IMR-90 (cell line): Measurements from ENCODE around the gene SKIC8. TPM values are rescaled to one million over a fixed set of nuclear protein-coding genes. Genes with fewer than 3 reads are reported as not detected.

Source experiments
- ATAC-seq: fragments of 200-7000 bp; cut with Tn5 transposase; 2 replicates; pipeline ENCODE4 v1.9.1; 2020; ENCODE audit warnings: low read depth, mild to moderate bottlenecking, moderate library complexity
- BruUV-seq: library from RNA; stranded (reverse); fragments of 400-500 nt; replicated peaks from 2 replicates; lab custom pipeline; 2021; lab: Mats Ljungman, UMichigan
- CTCF ChIA-PET: fragments of 300-600 bp; formaldehyde crosslinking; extraction: SDS; loops from one replicate; lab custom pipeline; 2021; ENCODE audit warnings: antibody characterized with exemption; lab: Yijun Ruan, JAX
- POLR2A ChIA-PET: fragments of 300-600 bp; sonication (Branson Sonifier 250); formaldehyde crosslinking; loops from one replicate; lab custom pipeline; 2022; ENCODE audit warnings: antibody characterized with exemption; ENCODE audit not compliant: unreplicated experiment; lab: Charles Lee
- DNase-seq: peaks from one replicate; pipeline ENCODE4 v3.0.0; 2013
- H2AFZ ChIP-seq: replicated peaks from 2 replicates; pipeline ENCODE3; 2013; ENCODE audit warnings: low read length, mild to moderate bottlenecking; ENCODE audit not compliant: poor library complexity
- H2AK5ac ChIP-seq: 2 replicates; pipeline ENCODE4 v1.6.1; 2013; ENCODE audit warnings: low read depth, low read length, inconsistent platforms
- H2AK9ac ChIP-seq: replicated peaks from 2 replicates; pipeline ENCODE3; 2013; ENCODE audit warnings: mild to moderate bottlenecking, low read depth, low read length, moderate library complexity; ENCODE audit not compliant: poor library complexity
- H2BK120ac ChIP-seq: 2 replicates; pipeline ENCODE4 v1.6.1; 2013; ENCODE audit warnings: low read depth, low read length, inconsistent platforms
- H2BK15ac ChIP-seq: 3 replicates; pipeline ENCODE4 v1.6.1; 2013; ENCODE audit warnings: low read depth, low read length, inconsistent platforms
- H2BK20ac ChIP-seq: 2 replicates; pipeline ENCODE4 v1.6.1; 2013; ENCODE audit warnings: low read depth, mild to moderate bottlenecking, inconsistent platforms, low read length, moderate library complexity
- H2BK5ac ChIP-seq: 2 replicates; pipeline ENCODE4 v1.6.1; 2013; ENCODE audit warnings: mild to moderate bottlenecking, low read depth, low read length, inconsistent platforms; ENCODE audit not compliant: poor library complexity, severe bottlenecking
- H3K14ac ChIP-seq: replicated peaks from 2 replicates; pipeline ENCODE4 v1.6.1; 2013; ENCODE audit warnings: low read depth, low read length, inconsistent platforms
- H3K18ac ChIP-seq: 2 replicates; pipeline ENCODE4 v1.6.1; 2013; ENCODE audit warnings: low read depth, low read length, control low read depth
- H3K23ac ChIP-seq: 2 replicates; pipeline ENCODE4 v1.6.1; 2013; ENCODE audit warnings: low read depth, low read length, inconsistent platforms
- H3K27ac ChIP-seq: 2 replicates; pipeline ENCODE4 v1.5.1; 2013; ENCODE audit warnings: mild to moderate bottlenecking, control low read depth, low read length; ENCODE audit not compliant: insufficient read depth
- H3K27me3 ChIP-seq: 2 replicates; pipeline ENCODE4 v1.6.1; 2013; ENCODE audit warnings: low read length; ENCODE audit not compliant: control insufficient read depth, insufficient read depth
- H3K36me3 ChIP-seq: 2 replicates; pipeline ENCODE4 v1.6.1; 2013; ENCODE audit warnings: low read length, mixed read lengths; ENCODE audit not compliant: control insufficient read depth, insufficient read depth
- H3K4ac ChIP-seq: 2 replicates; pipeline ENCODE4 v1.6.1; 2013; ENCODE audit warnings: low read depth, low read length, inconsistent platforms
- H3K4me1 ChIP-seq: 2 replicates; pipeline ENCODE4 v1.6.1; 2013; ENCODE audit warnings: low read length, mixed read lengths; ENCODE audit not compliant: control insufficient read depth, insufficient read depth
- H3K4me2 ChIP-seq: 2 replicates; pipeline ENCODE4 v1.6.1; 2013; ENCODE audit warnings: low read depth, mild to moderate bottlenecking, control low read depth, low read length, moderate library complexity
- H3K4me3 ChIP-seq: 2 replicates; pipeline ENCODE4 v1.5.1; 2013; ENCODE audit warnings: low read depth, mild to moderate bottlenecking, control low read depth, low read length, moderate library complexity; ENCODE audit not compliant: insufficient read depth
- H3K56ac ChIP-seq: 2 replicates; pipeline ENCODE4 v1.6.1; 2013; ENCODE audit warnings: low read length, inconsistent platforms; ENCODE audit not compliant: insufficient read depth; ENCODE audit errors: extremely low read depth
- H3K79me1 ChIP-seq, 2 experiments: 2 replicates each; pipeline ENCODE4 v1.6.1; 2013; ENCODE audit warnings: low read length in 2 of 2, inconsistent platforms in 1 of 2, low read depth in 1 of 2
- H3K9ac ChIP-seq: 2 replicates; pipeline ENCODE4 v1.6.1; 2013; ENCODE audit warnings: low read depth, low read length, control low read depth
- H3K9me1 ChIP-seq: 2 replicates; pipeline ENCODE4 v1.6.1; 2013; ENCODE audit warnings: low read length, inconsistent platforms; ENCODE audit not compliant: insufficient read depth
- H3K9me3 ChIP-seq: 2 replicates; pipeline ENCODE4 v1.6.1; 2013; ENCODE audit warnings: low read length; ENCODE audit not compliant: control insufficient read depth, insufficient read depth
- H4K20me1 ChIP-seq: 2 replicates; pipeline ENCODE4 v1.6.1; 2013; ENCODE audit warnings: low read length, inconsistent platforms; ENCODE audit not compliant: insufficient read depth
- H4K5ac ChIP-seq: 2 replicates; pipeline ENCODE4 v1.6.1; 2013; ENCODE audit warnings: mild to moderate bottlenecking, low read depth, low read length, control low read depth
- H4K8ac ChIP-seq, 2 experiments: 2 replicates each; pipeline ENCODE4 v1.6.1; 2013; ENCODE audit warnings: low read depth in 2 of 2, low read length in 2 of 2, control low read depth in 1 of 2, inconsistent platforms in 1 of 2
- H4K91ac ChIP-seq: 2 replicates; pipeline ENCODE4 v1.6.1; 2013; ENCODE audit warnings: low read depth, low read length, inconsistent platforms; ENCODE audit not compliant: insufficient read depth
- CEBPB ChIP-seq: IDR thresholded peaks from 2 replicates; pipeline ENCODE4 v1.6.1; 2012; ENCODE audit warnings: low read depth, low read length, improper control_type of control experiment
- CHD1 ChIP-seq: IDR thresholded peaks from 2 replicates; pipeline ENCODE4 v1.6.1; 2012; ENCODE audit warnings: low read depth, low read length, improper control_type of control experiment
- MAFK ChIP-seq: IDR thresholded peaks from 2 replicates; pipeline ENCODE4 v1.6.1; 2012; ENCODE audit warnings: low read depth, low read length, improper control_type of control experiment
- MAZ ChIP-seq: IDR thresholded peaks from 2 replicates; pipeline ENCODE4 v1.6.1; 2012; ENCODE audit warnings: low read depth, mild to moderate bottlenecking, low read length, improper control_type of control experiment, moderate library complexity, borderline replicate concordance
- MXI1 ChIP-seq: IDR thresholded peaks from 2 replicates; pipeline ENCODE4 v1.6.1; 2012; ENCODE audit warnings: low read depth, mild to moderate bottlenecking, low read length, moderate library complexity, borderline replicate concordance
- NFE2L2 ChIP-seq: fragments of 150-350 bp; IDR thresholded peaks from 2 replicates; pipeline ENCODE4 v1.6.1; 2016; ENCODE audit warnings: low read depth, mild to moderate bottlenecking, low read length
- POLR2A ChIP-seq: IDR thresholded peaks from 2 replicates; pipeline ENCODE4 v1.6.1; 2012; ENCODE audit warnings: mild to moderate bottlenecking, low read depth, low read length
- RAD21 ChIP-seq: IDR thresholded peaks from 2 replicates; pipeline ENCODE4 v1.6.1; 2012; ENCODE audit warnings: low read length, improper control_type of control experiment
- RCOR1 ChIP-seq: IDR thresholded peaks from 2 replicates; pipeline ENCODE4 v1.6.1; 2012; ENCODE audit warnings: mild to moderate bottlenecking, low read length, improper control_type of control experiment; ENCODE audit not compliant: insufficient replicate concordance
- RFX5 ChIP-seq: IDR thresholded peaks from 2 replicates; pipeline ENCODE4 v1.8.0; 2012; ENCODE audit warnings: low read depth, mild to moderate bottlenecking, low read length, moderate library complexity
- SMC3 ChIP-seq: fragments of 150-350 bp; IDR thresholded peaks from 2 replicates; pipeline ENCODE4 v1.6.1; 2016; ENCODE audit warnings: low read depth, mild to moderate bottlenecking, antibody characterized with exemption, low read length, moderate library complexity
- WGBS, 2 experiments: methylation state at CpG; one replicate each; pipeline versions ENCODE4 v1.1.5 to v1.1.7; 2013; ENCODE audit warnings: missing lambda C conversion rate in 2 of 2; ENCODE audit not compliant: insufficient read length in 1 of 2; ENCODE audit errors: extremely low coverage in 2 of 2; 5-methylcytosine and 5-hydroxymethylcytosine counted together
- dilution Hi-C: fragments of 300-500 bp; cut with HindIII; formaldehyde crosslinking; loops from one replicate; pipeline ENCODE4 v1.14.3; 2018; ENCODE audit warnings: low sequenced_read_pairs; ENCODE audit not compliant: unreplicated experiment
- in situ Hi-C: fragments of 300-500 bp; cut with MboI; formaldehyde crosslinking; loops from 3 replicates; pipeline ENCODE4 v1.14.3; 2019; ENCODE audit warnings: low sequenced_read_pairs, inconsistent platforms, mixed read lengths
- intact Hi-C: fragments of 100-400 bp; cut with micrococcal nuclease; formaldehyde crosslinking; loops from 2 replicates; pipeline ENCODE4 v1.10.0; 2022
- polyA plus RNA-seq, 3 experiments: library from polyadenylated mRNA; depleted of rRNA; stranded (reverse); fragments of >200 nt; gene quantifications; 2 replicates each; pipeline ENCODE4 v1.2.3, GENCODE V29; 2012; ENCODE audit warnings: low replicate concordance in 1 of 3
- total RNA-seq: library from RNA; depleted of rRNA; stranded (reverse); fragments of >200 nt; gene quantifications from 2 replicates; pipeline ENCODE4 v1.2.3, GENCODE V29; 2012
- TF ChIP-seq, protein P1 (sequence below): fragments of 150-350 bp; IDR thresholded peaks from 2 replicates; pipeline ENCODE4 v1.6.1; 2016; ENCODE audit warnings: low read depth, mild to moderate bottlenecking, low read length, moderate library complexity, borderline replicate concordance
- TF ChIP-seq, protein P2 (sequence below): fragments of 150-350 bp; IDR thresholded peaks from 2 replicates; pipeline ENCODE4 v1.6.1; 2017; ENCODE audit warnings: mild to moderate bottlenecking, antibody characterized with exemption, low read length, low read depth
- TF ChIP-seq, protein P3 (sequence below): conservative IDR thresholded peaks from 2 replicates; pipeline ENCODE4 v1.5.1; 2012; ENCODE audit warnings: mild to moderate bottlenecking, low read depth, low read length, improper control_type of control experiment

SKIC8 gene
- total and polyA plus RNA-seq, 2 of the 4 experiments (the other 2 are of a cell fraction): 72.2 to 124 TPM

DNA sequence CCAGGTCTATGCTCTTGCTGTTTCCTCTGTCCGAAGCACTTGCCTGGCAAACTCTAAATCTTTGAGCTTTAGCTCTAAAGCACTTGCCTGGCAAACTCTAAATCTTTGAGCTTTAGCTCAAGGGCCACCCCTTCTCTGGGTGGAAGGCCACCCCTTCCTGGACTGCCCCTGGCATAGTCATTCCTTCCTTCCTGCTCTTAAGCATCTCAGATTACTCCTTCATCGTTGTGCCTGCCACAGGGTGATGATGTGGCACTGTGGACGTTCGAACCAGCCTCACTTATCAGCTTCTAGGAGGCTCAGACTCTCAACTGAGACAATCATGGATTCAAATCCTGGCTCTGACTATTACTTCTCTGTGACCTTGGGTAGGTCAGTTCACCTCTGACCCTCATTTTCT is 30.2 kb upstream of the SKIC8 start:
- H3K9me3 ChIP-seq: no peaks in the 10 kb centered on the region
- DNase-seq: peak; percentile 17
- TF ChIP-seq MXI1: no peak
- TF ChIP-seq, protein P1, sequence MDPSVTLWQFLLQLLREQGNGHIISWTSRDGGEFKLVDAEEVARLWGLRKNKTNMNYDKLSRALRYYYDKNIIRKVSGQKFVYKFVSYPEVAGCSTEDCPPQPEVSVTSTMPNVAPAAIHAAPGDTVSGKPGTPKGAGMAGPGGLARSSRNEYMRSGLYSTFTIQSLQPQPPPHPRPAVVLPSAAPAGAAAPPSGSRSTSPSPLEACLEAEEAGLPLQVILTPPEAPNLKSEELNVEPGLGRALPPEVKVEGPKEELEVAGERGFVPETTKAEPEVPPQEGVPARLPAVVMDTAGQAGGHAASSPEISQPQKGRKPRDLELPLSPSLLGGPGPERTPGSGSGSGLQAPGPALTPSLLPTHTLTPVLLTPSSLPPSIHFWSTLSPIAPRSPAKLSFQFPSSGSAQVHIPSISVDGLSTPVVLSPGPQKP: no peak
- TF ChIP-seq NFE2L2: no peak
- TF ChIP-seq SMC3: no peak
- TF ChIP-seq POLR2A: no peak
- TF ChIP-seq RCOR1: no peak
- no peak for TF ChIP-seq CHD1
- TF ChIP-seq, protein P2, sequence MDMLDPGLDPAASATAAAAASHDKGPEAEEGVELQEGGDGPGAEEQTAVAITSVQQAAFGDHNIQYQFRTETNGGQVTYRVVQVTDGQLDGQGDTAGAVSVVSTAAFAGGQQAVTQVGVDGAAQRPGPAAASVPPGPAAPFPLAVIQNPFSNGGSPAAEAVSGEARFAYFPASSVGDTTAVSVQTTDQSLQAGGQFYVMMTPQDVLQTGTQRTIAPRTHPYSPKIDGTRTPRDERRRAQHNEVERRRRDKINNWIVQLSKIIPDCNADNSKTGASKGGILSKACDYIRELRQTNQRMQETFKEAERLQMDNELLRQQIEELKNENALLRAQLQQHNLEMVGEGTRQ: no peak
- TF ChIP-seq MAZ: no peak
- no peak for TF ChIP-seq MAFK
- no peak for TF ChIP-seq RFX5
- no peak for TF ChIP-seq RAD21
- TF ChIP-seq CEBPB: no peak
- TF ChIP-seq, protein P3, sequence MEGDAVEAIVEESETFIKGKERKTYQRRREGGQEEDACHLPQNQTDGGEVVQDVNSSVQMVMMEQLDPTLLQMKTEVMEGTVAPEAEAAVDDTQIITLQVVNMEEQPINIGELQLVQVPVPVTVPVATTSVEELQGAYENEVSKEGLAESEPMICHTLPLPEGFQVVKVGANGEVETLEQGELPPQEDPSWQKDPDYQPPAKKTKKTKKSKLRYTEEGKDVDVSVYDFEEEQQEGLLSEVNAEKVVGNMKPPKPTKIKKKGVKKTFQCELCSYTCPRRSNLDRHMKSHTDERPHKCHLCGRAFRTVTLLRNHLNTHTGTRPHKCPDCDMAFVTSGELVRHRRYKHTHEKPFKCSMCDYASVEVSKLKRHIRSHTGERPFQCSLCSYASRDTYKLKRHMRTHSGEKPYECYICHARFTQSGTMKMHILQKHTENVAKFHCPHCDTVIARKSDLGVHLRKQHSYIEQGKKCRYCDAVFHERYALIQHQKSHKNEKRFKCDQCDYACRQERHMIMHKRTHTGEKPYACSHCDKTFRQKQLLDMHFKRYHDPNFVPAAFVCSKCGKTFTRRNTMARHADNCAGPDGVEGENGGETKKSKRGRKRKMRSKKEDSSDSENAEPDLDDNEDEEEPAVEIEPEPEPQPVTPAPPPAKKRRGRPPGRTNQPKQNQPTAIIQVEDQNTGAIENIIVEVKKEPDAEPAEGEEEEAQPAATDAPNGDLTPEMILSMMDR: no peak

More for the DNA sequence above, 30.2 kb upstream of the SKIC8 start:
- Histone ChIP-seq H3K18ac (no peak overlapping the region), H2BK5ac (no peak overlapping the region), H3K56ac (no peak overlapping the region), H3K4me1 (peaks cover 2% of the 10 kb centered on the region; the same call in 1 of the 2 replicates), H4K5ac (no peak overlapping the region), H2AK9ac (no peak overlapping the region), H3K14ac (no peak overlapping the region), H4K20me1 (no peaks in the 10 kb centered on the region), H2AFZ (no peak overlapping the region), H3K4ac (no peak overlapping the region), H4K8ac (no peak overlapping the region), H2BK120ac (no peak overlapping the region), H3K9me1 (peaks cover 4% of the 10 kb centered on the region), H2AK5ac (no peak overlapping the region), H3K27ac (no peak overlapping the region), H3K4me3 (no peak overlapping the region), H3K9ac (no peak overlapping the region), H2BK15ac (no peak overlapping the region), H2BK20ac (no peak overlapping the region), H3K23ac (no peak overlapping the region), H3K27me3 (peaks cover 30% of the 10 kb centered on the region), H3K79me1 (no peaks in the 10 kb centered on the region), H3K36me3 (no peaks in the 10 kb centered on the region), H3K4me2 (no peak overlapping the region), H4K91ac (no peak overlapping the region)
- in situ Hi-C loops (no loop called here), intact Hi-C loops (no loop called here), dilution Hi-C loops (no loop called here)
- POLR2A ChIA-PET: no interaction called here
- ATAC-seq: no peak
- no TSS peak for BruUV-seq
- CTCF ChIA-PET: interaction anchor here (0.5 kb wide), 1 partner anchor 114 kb away, joined by 3 read pairs; no protein-coding TSS in a partner anchor
- no CpG with 5 or more reads among the region's 4 CpGs for WGBS, 2 experiments
